Mesenchymal stem cell (in vitro differentiated cells and primary cell): ENCODE measurements around the gene RPUSD4.

Experiments
- DNase-seq: peaks from one replicate; pipeline ENCODE4 v3.0.0-alpha.2; 2013
- H2AFZ ChIP-seq: one replicate; pipeline ENCODE4 v1.6.1; 2013; ENCODE audit warnings: low read depth, mild to moderate bottlenecking, control low read depth, inconsistent platforms, low read length, moderate library complexity
- H2AK5ac ChIP-seq: 2 replicates; pipeline ENCODE4 v1.6.1; 2013; ENCODE audit warnings: low read length, moderate library complexity, mild to moderate bottlenecking, inconsistent platforms; ENCODE audit not compliant: severe bottlenecking
- H2BK120ac ChIP-seq: one replicate; pipeline ENCODE4 v1.6.1; 2013; ENCODE audit warnings: low read depth, mild to moderate bottlenecking, inconsistent platforms, low read length, moderate library complexity
- H2BK12ac ChIP-seq, 2 experiments: one replicate each; pipeline ENCODE4 v1.6.1; 2013; ENCODE audit warnings: inconsistent platforms in 2 of 2, low read length in 2 of 2, mild to moderate bottlenecking in 2 of 2, moderate library complexity in 2 of 2, control low read depth in 1 of 2
- H2BK15ac ChIP-seq: one replicate; pipeline ENCODE4 v1.6.1; 2013; ENCODE audit warnings: mild to moderate bottlenecking, low read depth, inconsistent platforms; ENCODE audit not compliant: poor library complexity, severe bottlenecking
- H2BK5ac ChIP-seq: 2 replicates; pipeline ENCODE4 v1.6.1; 2013; ENCODE audit warnings: low read depth, mild to moderate bottlenecking, low read length, control low read depth, inconsistent platforms; ENCODE audit not compliant: poor library complexity, severe bottlenecking
- H3K14ac ChIP-seq, 2 experiments: one replicate each; pipeline ENCODE4 v1.6.1; 2013; ENCODE audit warnings: inconsistent platforms in 2 of 2, low read length in 2 of 2, control low read depth in 1 of 2, mild to moderate bottlenecking in 1 of 2, moderate library complexity in 1 of 2
- H3K18ac ChIP-seq, 2 experiments: one replicate each; pipeline ENCODE4 v1.6.1; 2013; ENCODE audit warnings: inconsistent platforms in 2 of 2, low read length in 2 of 2, control low read depth in 1 of 2, low read depth in 1 of 2, mild to moderate bottlenecking in 1 of 2
- H3K23ac ChIP-seq, 2 experiments: one replicate each; pipeline ENCODE4 v1.6.1; 2013; ENCODE audit warnings: inconsistent platforms in 2 of 2, low read length in 2 of 2, mild to moderate bottlenecking in 2 of 2, moderate library complexity in 2 of 2, control low read depth in 1 of 2
- H3K27ac ChIP-seq: 2 replicates; pipeline ENCODE4 v1.5.1; 2013; ENCODE audit warnings: mild to moderate bottlenecking, moderate library complexity, low read length, control low read depth, inconsistent platforms; ENCODE audit not compliant: poor library complexity, severe bottlenecking
- H3K27me3 ChIP-seq, 2 experiments: 2 replicates each; pipeline versions ENCODE4 v1.6.1 to v1.7.0; 2013; ENCODE audit warnings: low read length in 2 of 2, mild to moderate bottlenecking in 2 of 2, moderate library complexity in 2 of 2, control low read depth in 1 of 2, inconsistent platforms in 1 of 2; ENCODE audit not compliant: control insufficient read depth in 1 of 2, insufficient read depth in 1 of 2
- H3K36me3 ChIP-seq, 2 experiments: 2 replicates each; pipeline versions ENCODE4 v1.6.1 to v1.7.0; 2013; ENCODE audit warnings: low read length in 2 of 2, control low read depth in 1 of 2, inconsistent platforms in 1 of 2, low read depth in 1 of 2, mild to moderate bottlenecking in 1 of 2; ENCODE audit not compliant: insufficient read depth in 2 of 2, control insufficient read depth in 1 of 2
- H3K4ac ChIP-seq, 2 experiments: one replicate each; pipeline ENCODE4 v1.6.1; 2013; ENCODE audit warnings: inconsistent platforms in 2 of 2, low read length in 2 of 2, mild to moderate bottlenecking in 2 of 2, moderate library complexity in 2 of 2, control low read depth in 1 of 2, low read depth in 1 of 2
- H3K4me1 ChIP-seq: 2 replicates; pipeline ENCODE4 v1.6.1; 2013; ENCODE audit warnings: low read depth, low read length, control low read depth; ENCODE audit not compliant: control insufficient read depth, insufficient read depth
- H3K4me2 ChIP-seq: 2 replicates; pipeline ENCODE4 v1.6.1; 2013; ENCODE audit warnings: low read length, mild to moderate bottlenecking, inconsistent platforms; ENCODE audit not compliant: poor library complexity, severe bottlenecking
- H3K4me3 ChIP-seq, 2 experiments: 2 replicates each; pipeline versions ENCODE4 v1.5.1 to v1.7.0; 2013; ENCODE audit warnings: low read length in 2 of 2, mild to moderate bottlenecking in 2 of 2, control low read depth in 1 of 2, low read depth in 1 of 2; ENCODE audit not compliant: insufficient read depth in 1 of 2
- H3K79me1 ChIP-seq: replicated peaks from 2 replicates; pipeline ENCODE4 v1.6.1; 2013; ENCODE audit warnings: mild to moderate bottlenecking, control low read depth, low read length, inconsistent platforms; ENCODE audit not compliant: poor library complexity, severe bottlenecking
- H3K9ac ChIP-seq: 2 replicates; pipeline ENCODE4 v1.7.0; 2013; ENCODE audit warnings: mild to moderate bottlenecking, low read length, moderate library complexity
- H3K9me3 ChIP-seq: 2 replicates; pipeline ENCODE4 v1.7.0; 2013; ENCODE audit warnings: mild to moderate bottlenecking, low read length; ENCODE audit not compliant: control insufficient read depth
- H4K8ac ChIP-seq: one replicate; pipeline ENCODE4 v1.6.1; 2013; ENCODE audit warnings: inconsistent platforms, mild to moderate bottlenecking, low read length, moderate library complexity
- H4K91ac ChIP-seq: one replicate; pipeline ENCODE4 v1.6.1; 2013; ENCODE audit warnings: mild to moderate bottlenecking, low read length, inconsistent platforms
- WGBS: methylation state at CpG from one replicate; pipeline ENCODE4 v1.1.7; 2013; ENCODE audit warnings: mixed read lengths; 5-methylcytosine and 5-hydroxymethylcytosine counted together

The RPUSD4 gene

GRCh38 chr11:126226334-126227084 lies 15.1 kb upstream of the RPUSD4 start:
- Histone ChIP-seq H3K14ac (no peak overlapping the region), H4K8ac (no peak overlapping the region), H2AK5ac (no peak overlapping the region), H3K27ac (no peak overlapping the region), H3K27me3 (no peaks in the 10 kb centered on the region), H3K4me1 (no peaks in the 10 kb centered on the region), H3K18ac (no peak overlapping the region), H3K9me3 (no peaks in the 10 kb centered on the region), H3K23ac (no peak overlapping the region), H3K79me1 (peaks cover 23% of the 10 kb centered on the region), H2BK5ac (no peak overlapping the region), H2BK12ac (no peak overlapping the region), H3K4me3 (no peak overlapping the region), H3K4ac (no peak overlapping the region), H3K36me3 (peaks cover 0 to 11% of the 10 kb centered on the region in 2 experiments), H2BK120ac (no peak overlapping the region), H3K4me2 (no peak overlapping the region), H2AFZ (no peak overlapping the region), H3K9ac (no peak overlapping the region), H4K91ac (no peak overlapping the region), H2BK15ac (no peak overlapping the region)
- WGBS: 96% methylated on average over 8 of the region's 15 CpGs
- DNase-seq: no peak

- no peaks in the 10 kb centered on the region for H3K27me3 ChIP-seq
- H2BK15ac ChIP-seq: no peak overlapping the region
- H2AFZ ChIP-seq: no peak overlapping the region
- H4K8ac ChIP-seq: no peak overlapping the region
- H2BK12ac ChIP-seq: no peak overlapping the region
- H3K4me3 ChIP-seq: no peak overlapping the region
- H2BK120ac ChIP-seq: no peak overlapping the region
- no peak overlapping the region for H3K4me2 ChIP-seq
- no peaks in the 10 kb centered on the region for H3K9me3 ChIP-seq
- H4K91ac ChIP-seq: no peak overlapping the region
- H3K23ac ChIP-seq: no peak overlapping the region
- WGBS: 100% methylated on average over 1 of the region's 2 CpGs
- no peak overlapping the region for H2AK5ac ChIP-seq
- H2BK5ac ChIP-seq: no peak overlapping the region
- no peak overlapping the region for H3K9ac ChIP-seq
- H3K18ac ChIP-seq: no peak overlapping the region
- no peaks in the 10 kb centered on the region for H3K4me1 ChIP-seq
- H3K27ac ChIP-seq: no peak overlapping the region
- H3K4ac ChIP-seq: no peak overlapping the region
- H3K36me3 ChIP-seq: peaks cover 0 to 3% of the 10 kb centered on the region in 2 experiments
- DNase-seq: no peak
- no peak overlapping the region for H3K14ac ChIP-seq
- peaks cover 26% of the 10 kb centered on the region for H3K79me1 ChIP-seq
Observed at GRCh38 chr11:126225295-126225665, 13.8 kb upstream of the RPUSD4 start.

GRCh38 chr11:126224647-126225294 lies 13.3 kb upstream of the RPUSD4 start:
- no peak overlapping the region for H4K91ac ChIP-seq

GRCh38 chr11:126219547-126219946 lies 8.1 kb upstream of the RPUSD4 start:
- Histone ChIP-seq H2BK12ac (no peak overlapping the region), H3K18ac (no peak overlapping the region), H4K8ac (no peak overlapping the region), H3K9ac (no peak overlapping the region), H2BK15ac (no peak overlapping the region), H3K27me3 (no peaks in the 10 kb centered on the region), H3K4me1 (no peaks in the 10 kb centered on the region), H2AK5ac (no peak overlapping the region), H3K4ac (no peak overlapping the region), H3K23ac (no peak overlapping the region), H2AFZ (no peak overlapping the region), H3K14ac (no peak overlapping the region), H2BK5ac (no peak overlapping the region), H3K9me3 (no peaks in the 10 kb centered on the region), H3K36me3 (no peaks in the 10 kb centered on the region), H4K91ac (no peak overlapping the region), H3K4me2 (no peak overlapping the region), H3K27ac (no peak overlapping the region), H3K79me1 (peaks cover 17% of the 10 kb centered on the region), H2BK120ac (no peak overlapping the region), H3K4me3 (no peak overlapping the region)
- no peak for DNase-seq
- WGBS: 81% methylated on average over 4 of the region's 4 CpGs

More at GRCh38 chr11:126224647-126225294, 13.3 kb upstream of the RPUSD4 start:
- H3K4me3 ChIP-seq: no peak overlapping the region
- H3K4me1 ChIP-seq: no peaks in the 10 kb centered on the region
- no peak overlapping the region for H4K8ac ChIP-seq
- no peak overlapping the region for H3K4me2 ChIP-seq
- H2BK12ac ChIP-seq: no peak overlapping the region
- no peak overlapping the region for H2AK5ac ChIP-seq
- no peak overlapping the region for H3K9ac ChIP-seq
- no peak overlapping the region for H3K18ac ChIP-seq
- no peak overlapping the region for H2BK15ac ChIP-seq
- no peak overlapping the region for H3K27ac ChIP-seq
- no peaks in the 10 kb centered on the region for H3K9me3 ChIP-seq
- H3K27me3 ChIP-seq: no peaks in the 10 kb centered on the region
- H3K4ac ChIP-seq: no peak overlapping the region
- H3K14ac ChIP-seq: no peak overlapping the region
- no peak overlapping the region for H2BK5ac ChIP-seq
- no peak overlapping the region for H2BK120ac ChIP-seq
- DNase-seq: no peak
- WGBS: 100% methylated on average over 6 of the region's 6 CpGs
- no peak overlapping the region for H3K23ac ChIP-seq
- no peak overlapping the region for H2AFZ ChIP-seq
- peaks cover 0 to 3% of the 10 kb centered on the region in 2 experiments for H3K36me3 ChIP-seq
- H3K79me1 ChIP-seq: peaks cover 29% of the 10 kb centered on the region
